GM12892 (cell line): ENCODE data around the gene SORT1.

Experiments
- POLR2A ChIP-seq: IDR thresholded peaks from 2 replicates; pipeline ENCODE4 v1.6.1; 2011; ENCODE audit warnings: low read depth, low read length, control low read depth
- TAF1 ChIP-seq: IDR thresholded peaks from 2 replicates; pipeline ENCODE4 v1.6.1; 2011; ENCODE audit warnings: low read depth, mild to moderate bottlenecking, control low read depth, low read length, borderline replicate concordance

- TF ChIP-seq POLR2A = peak; percentile 99
- peak; percentile 88 for TF ChIP-seq TAF1
These were observed 28.8 kb upstream of the SORT1 start, which contains the start of gene PSMA5 for GRCh38 chr1:109426281-109427170.
